HG03565 (cell line): Measurements from ENCODE around the gene GLYAT.
"Not testable (repeated sequence)": the region's sequence is repeated elsewhere in the genome, so short reads cannot be mapped to it uniquely, and the experiment has no call there.

Source experiments
- ATAC-seq: cut with Tn5 transposase; IDR thresholded peaks from one replicate; pipeline ENCODE4 v1.9.1; 2021; ENCODE audit warnings: mild to moderate bottlenecking, moderate library complexity; ENCODE audit not compliant: unreplicated experiment

Gene GLYAT

GRCh38 chr11:58685973-58686722 is 45.6 kb downstream of the GLYAT start:
- ATAC-seq = no peak

- ATAC-seq = not testable (repeated sequence)
Observed at GRCh38 chr11:58682660-58683059, 49.1 kb downstream of the GLYAT start.

- ATAC-seq = not testable (repeated sequence)
Observed at GRCh38 chr11:58677536-58677935, 54.2 kb downstream of the GLYAT start.

GRCh38 chr11:58676563-58677135 is 55.1 kb downstream of the GLYAT start:
- ATAC-seq = no peak

GRCh38 chr11:58675334-58676155 is 56.2 kb downstream of the GLYAT start:
- ATAC-seq = peak; percentile 95

- no peak for ATAC-seq
Observed at GRCh38 chr11:58674609-58675008, 57.1 kb downstream of the GLYAT start.

- no peak for ATAC-seq
Observed at GRCh38 chr11:58671983-58672633, 59.6 kb downstream of the GLYAT start.

- no peak for ATAC-seq
Observed at GRCh38 chr11:58659910-58660570, 71.7 kb downstream of the GLYAT start.

- ATAC-seq = no peak
Observed at GRCh38 chr11:58659404-58659803, 72.3 kb downstream of the GLYAT start.
